ENCODE measurements around the gene SPAG4. TPM values are rescaled to one million over a fixed set of nuclear protein-coding genes. Genes with fewer than 3 reads are reported as not detected.

Gene SPAG4
- total and polyA plus RNA-seq, 8 donors: 2.9 to 39.7 (median 3.9) TPM; not detected in 3

DNA sequence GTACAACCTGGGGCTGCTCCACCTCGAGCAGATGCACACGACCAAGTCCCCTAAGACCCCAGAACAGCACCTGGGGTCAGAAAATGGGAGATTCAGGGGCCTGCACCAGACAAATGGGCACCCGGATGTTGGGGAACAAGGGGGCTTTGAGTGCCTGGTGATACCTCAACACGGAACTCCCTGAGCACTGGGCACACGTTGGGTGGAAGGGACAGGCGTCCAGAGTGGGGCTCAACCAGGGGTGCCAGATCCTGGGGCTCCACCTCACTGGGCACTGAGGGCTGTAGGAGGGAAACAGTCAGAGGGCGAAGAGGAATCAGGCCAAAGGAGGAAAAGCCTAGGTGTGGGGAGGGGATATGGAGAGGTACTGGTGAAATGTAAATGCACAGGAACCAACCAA, 33.5 kb upstream of the SPAG4 start:
- DNase-seq: no peak
- intact Hi-C loops (cut with DNase I; ENCODE audit: low total_unique reads): no loop called here
- Histone ChIP-seq H3K9me3 (peaks cover 0 to 3% (median 0%) of the 10 kb centered on the region in 4 donors), H3K4me3 (no peak overlapping the region), H3K36me3 (peaks cover 0 to 18% (median 2%) of the 10 kb centered on the region in 4 donors), H3K4me1 (no peaks in the 10 kb centered on the region), H3K27me3 (no peaks in the 10 kb centered on the region), H3K27ac (no peak overlapping the region)
- TF ChIP-seq, protein P1, sequence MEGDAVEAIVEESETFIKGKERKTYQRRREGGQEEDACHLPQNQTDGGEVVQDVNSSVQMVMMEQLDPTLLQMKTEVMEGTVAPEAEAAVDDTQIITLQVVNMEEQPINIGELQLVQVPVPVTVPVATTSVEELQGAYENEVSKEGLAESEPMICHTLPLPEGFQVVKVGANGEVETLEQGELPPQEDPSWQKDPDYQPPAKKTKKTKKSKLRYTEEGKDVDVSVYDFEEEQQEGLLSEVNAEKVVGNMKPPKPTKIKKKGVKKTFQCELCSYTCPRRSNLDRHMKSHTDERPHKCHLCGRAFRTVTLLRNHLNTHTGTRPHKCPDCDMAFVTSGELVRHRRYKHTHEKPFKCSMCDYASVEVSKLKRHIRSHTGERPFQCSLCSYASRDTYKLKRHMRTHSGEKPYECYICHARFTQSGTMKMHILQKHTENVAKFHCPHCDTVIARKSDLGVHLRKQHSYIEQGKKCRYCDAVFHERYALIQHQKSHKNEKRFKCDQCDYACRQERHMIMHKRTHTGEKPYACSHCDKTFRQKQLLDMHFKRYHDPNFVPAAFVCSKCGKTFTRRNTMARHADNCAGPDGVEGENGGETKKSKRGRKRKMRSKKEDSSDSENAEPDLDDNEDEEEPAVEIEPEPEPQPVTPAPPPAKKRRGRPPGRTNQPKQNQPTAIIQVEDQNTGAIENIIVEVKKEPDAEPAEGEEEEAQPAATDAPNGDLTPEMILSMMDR (IDR thresholded peaks at IDR 0.05): no peak
- TF ChIP-seq EP300 (IDR thresholded peaks at IDR 0.05) (no peak), POLR2A (IDR thresholded peaks at IDR 0.05) (no peak), POLR2AphosphoS5 (IDR thresholded peaks at IDR 0.05) (no peak)
- 89 to 95% (median 94%) methylated on average over 7 of the region's 7 CpGs for WGBS, 5 donors

DNA sequence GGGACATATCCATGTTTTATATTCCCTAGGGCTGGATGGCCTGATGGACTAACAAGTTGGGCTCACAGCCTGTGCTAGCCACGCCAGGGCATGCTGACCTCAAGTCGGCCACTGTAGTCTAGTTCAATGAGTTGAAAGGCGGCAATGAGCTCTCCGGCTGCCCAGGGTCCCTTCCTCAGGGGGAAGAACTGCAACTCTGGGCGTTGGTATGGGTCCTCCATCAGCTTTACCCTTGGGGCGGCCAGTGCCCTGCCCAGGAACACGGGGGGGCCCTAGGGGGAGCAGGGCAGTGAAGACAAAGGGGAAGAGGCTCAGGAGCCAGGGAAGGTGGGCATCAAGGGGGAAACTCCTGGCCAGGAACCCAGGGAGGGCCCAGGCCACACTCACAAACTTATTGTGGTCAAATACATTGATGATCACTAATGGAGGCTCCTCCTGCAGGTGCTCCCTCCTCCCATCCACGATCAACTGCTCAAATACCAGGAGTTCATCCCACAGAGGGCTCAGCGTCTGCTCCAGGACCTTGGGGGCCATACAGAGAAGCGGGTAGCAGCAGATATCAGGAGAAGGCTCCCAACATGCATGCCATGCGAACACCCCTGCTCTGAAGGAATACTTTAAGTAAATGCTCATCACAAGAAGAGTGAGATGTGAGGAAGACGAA, 32.8 kb upstream of the SPAG4 start:
- DNase-seq: no peak
- H3K27ac ChIP-seq: no peak overlapping the region
- H3K27me3 ChIP-seq: no peaks in the 10 kb centered on the region
- peaks cover 0 to 3% (median 0%) of the 10 kb centered on the region in 4 donors for H3K9me3 ChIP-seq
- 88 to 94% (median 91%) methylated on average over 11 to 12 of the region's 12 CpGs for WGBS, 5 donors
- intact Hi-C loops (cut with DNase I; ENCODE audit: low total_unique reads): no loop called here
- TF ChIP-seq POLR2A (IDR thresholded peaks at IDR 0.05) (no peak), POLR2AphosphoS5 (IDR thresholded peaks at IDR 0.05) (no peak), EP300 (IDR thresholded peaks at IDR 0.05) (no peak)
- TF ChIP-seq, protein P1 (IDR thresholded peaks at IDR 0.05): no peak
- H3K4me1 ChIP-seq: no peaks in the 10 kb centered on the region
- peaks cover 0 to 18% (median 2%) of the 10 kb centered on the region in 4 donors for H3K36me3 ChIP-seq
- H3K4me3 ChIP-seq: no peak overlapping the region

- H3K36me3 ChIP-seq: peaks cover 0 to 18% (median 2%) of the 10 kb centered on the region in 4 donors
- H3K4me1 ChIP-seq: no peaks in the 10 kb centered on the region
- no peak for TF ChIP-seq POLR2AphosphoS5 (IDR thresholded peaks at IDR 0.05)
- TF ChIP-seq EP300 (IDR thresholded peaks at IDR 0.05): no peak
- TF ChIP-seq, protein P1 (IDR thresholded peaks at IDR 0.05): no peak
- TF ChIP-seq POLR2A (IDR thresholded peaks at IDR 0.05): no peak
- peaks cover 0 to 3% (median 0%) of the 10 kb centered on the region in 4 donors for H3K9me3 ChIP-seq
- intact Hi-C loops (cut with DNase I; ENCODE audit: low total_unique reads): no loop called here
- no peak overlapping the region for H3K27ac ChIP-seq
- no peak for DNase-seq
- H3K27me3 ChIP-seq: no peaks in the 10 kb centered on the region
- WGBS, 5 donors: 89 to 93% (median 92%) methylated on average over 12 to 18 of the region's 18 CpGs
- H3K4me3 ChIP-seq: no peak overlapping the region
These were observed 31.7 kb upstream of the SPAG4 start for GRCh38 chr20:35583636-35584560.

- Histone ChIP-seq H3K27me3 (no peaks in the 10 kb centered on the region), H3K9me3 (no peaks in the 10 kb centered on the region), H3K36me3 (peaks cover 0 to 20% (median 3%) of the 10 kb centered on the region in 4 donors), H3K4me1 (no peaks in the 10 kb centered on the region), H3K4me3 (no peak overlapping the region), H3K27ac (no peak overlapping the region)
- intact Hi-C loops (cut with DNase I; ENCODE audit: low total_unique reads): no loop called here
- TF ChIP-seq EP300 (IDR thresholded peaks at IDR 0.05) (no peak), POLR2AphosphoS5 (IDR thresholded peaks at IDR 0.05) (no peak), POLR2A (IDR thresholded peaks at IDR 0.05) (no peak)
- TF ChIP-seq, protein P1 (IDR thresholded peaks at IDR 0.05): no peak
- WGBS, 5 donors: 88 to 94% (median 92%) methylated on average over 6 of the region's 6 CpGs
- DNase-seq: no peak
These were observed 28.7 kb upstream of the SPAG4 start for GRCh38 chr20:35586751-35587425.
